CD4-positive, alpha-beta T cell treated with Interleukin-15 for 4 hours (primary cell): Measurements from ENCODE around the gene OR2A12.
"Not testable (repeated sequence)": the region's sequence is repeated elsewhere in the genome, so short reads cannot be mapped to it uniquely, and the experiment has no call there.

Experiments used
- DNase-seq: peaks from one replicate; pipeline ENCODE4 v3.0.0-alpha.2; 2020; ENCODE audit warnings: low spot score

The OR2A12 gene

DNA sequence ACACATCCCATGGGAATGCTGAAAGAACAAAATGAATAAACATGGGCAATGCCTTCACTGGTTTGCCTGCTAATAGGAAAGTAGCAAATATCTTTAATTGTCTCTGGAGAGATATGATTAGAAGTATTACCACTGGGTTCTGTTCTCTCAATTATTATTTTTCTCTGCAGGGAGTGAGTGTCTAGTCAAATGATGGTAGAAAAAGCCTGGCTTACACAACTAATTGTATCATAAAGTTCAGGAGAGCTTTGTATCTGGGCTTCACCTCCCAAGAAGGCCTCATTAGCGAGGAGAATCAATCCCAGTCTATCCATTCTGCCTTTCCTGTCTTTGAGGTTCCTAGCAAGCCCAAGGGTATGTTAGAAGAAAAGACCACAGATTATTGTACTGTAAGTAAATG, 36.8 kb downstream of the OR2A12 start, which contains the start of gene OR2A14:
TSS of gene OR2A14 (plus strand) at position 301 of the 400 bp plus-strand sequence. CDS start 5,937 bp downstream, outside the sequence.
- DNase-seq, result no peak

DNA sequence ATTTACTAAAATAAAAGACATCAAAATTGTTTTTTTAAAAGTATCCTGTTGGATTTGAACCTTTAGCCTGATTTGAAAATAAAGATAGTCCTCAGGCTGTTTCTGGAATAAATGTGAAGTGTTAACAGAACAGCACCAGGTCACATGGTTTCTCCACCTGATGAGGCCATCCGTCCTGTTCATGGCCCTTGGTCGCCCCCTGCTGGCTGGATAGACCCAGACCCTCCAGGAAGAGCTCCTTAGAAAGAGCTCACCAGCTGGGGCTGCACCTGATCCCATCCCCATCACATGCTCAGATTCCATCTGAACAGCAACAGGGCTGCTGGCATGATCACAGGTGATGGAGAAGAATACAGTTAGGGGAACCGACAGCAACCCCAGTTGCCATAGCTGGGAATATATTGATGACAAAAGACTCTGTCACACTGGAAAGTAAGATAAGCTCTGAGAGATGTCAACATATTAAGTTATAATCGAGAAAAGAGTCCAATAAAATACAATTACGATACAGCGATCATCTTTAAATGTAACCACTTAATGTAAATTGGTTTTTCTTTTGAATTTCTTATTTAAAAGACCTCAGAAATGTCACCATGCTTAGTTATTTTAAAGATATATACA, 41.7 kb downstream of the OR2A12 start:
- DNase-seq, result peak; percentile 82

DNA sequence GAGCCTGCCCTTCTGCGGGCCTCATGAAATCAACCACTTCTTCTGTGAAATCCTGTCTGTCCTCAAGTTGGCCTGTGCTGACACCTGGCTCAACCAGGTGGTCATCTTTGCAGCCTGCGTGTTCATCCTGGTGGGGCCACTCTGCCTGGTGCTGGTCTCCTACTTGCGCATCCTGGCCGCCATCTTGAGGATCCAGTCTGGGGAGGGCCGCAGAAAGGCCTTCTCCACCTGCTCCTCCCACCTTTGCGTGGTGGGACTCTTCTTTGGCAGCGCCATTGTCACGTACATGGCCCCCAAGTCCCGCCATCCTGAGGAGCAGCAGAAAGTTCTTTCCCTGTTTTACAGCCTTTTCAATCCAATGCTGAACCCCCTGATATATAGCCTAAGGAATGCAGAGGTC, 43.5 kb downstream of the OR2A12 start:
- not testable (repeated sequence) for DNase-seq

DNA sequence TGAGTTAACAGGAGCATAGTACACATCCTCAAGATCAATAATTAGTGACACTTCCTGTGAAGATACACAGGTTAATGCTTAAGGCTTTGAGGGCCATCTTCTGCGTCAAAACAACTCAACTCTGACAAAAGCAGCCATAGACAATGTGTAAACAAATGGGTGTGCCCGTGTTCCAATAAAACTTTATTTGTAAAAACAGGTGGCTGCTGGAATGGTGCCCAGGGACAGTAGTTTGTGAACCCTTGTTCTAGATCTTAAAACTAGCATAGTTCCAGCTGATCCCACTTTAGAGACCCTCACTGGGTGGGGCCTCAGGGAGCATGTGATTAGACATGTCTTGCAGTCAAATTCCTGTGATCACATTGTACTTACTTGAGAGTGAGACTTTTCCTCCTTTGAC, 44.7 kb downstream of the OR2A12 start:
- DNase-seq, result no peak

DNA sequence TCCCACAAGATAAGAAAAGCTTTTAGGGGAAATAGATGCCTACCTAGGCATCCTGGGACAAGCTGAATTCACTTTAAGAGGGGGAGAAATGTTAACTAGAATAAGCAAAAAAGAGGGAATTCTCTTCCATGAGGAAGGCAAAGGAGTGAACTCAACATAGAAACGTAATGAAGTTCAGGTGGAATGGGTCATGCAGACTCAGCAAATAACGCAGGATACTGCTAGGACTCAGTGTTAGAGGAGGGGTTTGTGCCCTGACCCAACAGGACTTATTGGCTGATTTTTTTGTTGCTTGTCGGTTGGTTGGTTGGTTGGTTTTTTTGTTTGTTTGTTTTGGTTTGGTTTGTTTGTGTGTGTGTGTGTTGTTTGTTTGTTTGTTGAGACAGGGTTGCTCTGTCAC, 46.2 kb downstream of the OR2A12 start:
- no peak for DNase-seq

DNA sequence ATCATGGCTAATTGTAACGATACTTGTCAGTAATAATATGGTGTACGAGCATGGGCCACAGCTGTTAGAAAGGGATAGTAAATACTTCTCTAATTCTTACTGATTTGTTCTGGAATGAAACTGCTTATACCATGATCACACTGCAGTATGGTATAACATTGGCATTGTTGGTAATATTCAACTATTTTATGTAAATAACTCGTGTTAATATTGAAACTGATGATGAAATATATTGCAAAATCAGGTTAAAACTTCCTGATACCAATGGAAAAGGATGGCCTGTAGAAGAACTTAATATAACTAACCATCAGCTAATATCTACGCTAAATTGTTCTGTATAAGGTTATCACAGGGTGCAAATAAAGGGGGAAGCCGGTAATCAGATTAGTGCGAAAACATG, 47.2 kb downstream of the OR2A12 start:
- DNase-seq, result no peak

DNA sequence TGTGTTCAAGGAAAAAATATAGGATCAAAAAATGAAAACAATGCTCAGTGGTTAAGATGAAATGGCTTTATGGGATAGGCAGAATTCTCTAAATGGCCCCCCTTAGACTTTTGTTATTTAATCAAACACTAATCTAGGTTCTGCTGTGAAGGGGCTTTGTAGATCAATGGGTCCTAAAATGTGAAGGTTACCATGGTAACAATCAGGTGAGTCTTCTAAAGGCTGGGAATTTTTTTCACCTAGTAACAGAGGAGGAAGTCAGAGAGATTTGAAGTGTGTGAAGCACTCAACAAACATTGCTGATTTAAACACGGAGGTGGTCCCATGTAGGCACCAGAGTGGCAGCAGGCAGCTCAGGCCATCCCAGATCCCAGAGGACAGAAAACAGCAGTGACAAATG, 48.0 kb downstream of the OR2A12 start:
- no peak for DNase-seq

DNA sequence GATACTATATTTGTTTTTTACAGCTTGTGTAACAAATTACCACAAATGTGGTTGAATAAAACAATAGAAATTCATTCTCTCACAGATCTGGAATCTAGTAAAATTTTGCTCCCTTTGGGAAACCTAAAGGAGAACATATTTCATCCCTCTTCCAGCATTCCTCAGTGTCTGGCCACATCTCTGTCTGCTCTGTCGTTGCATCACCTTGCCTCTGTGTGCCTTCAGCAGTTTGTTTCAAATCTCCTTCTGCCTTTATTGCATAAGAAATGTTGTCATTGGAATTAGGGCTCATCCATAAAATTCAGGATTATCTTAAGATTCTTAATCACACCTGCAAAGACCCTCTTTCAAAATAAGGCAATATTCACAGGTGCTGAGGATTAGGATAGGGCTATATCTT, 51.4 kb downstream of the OR2A12 start:
- no peak for DNase-seq

DNA sequence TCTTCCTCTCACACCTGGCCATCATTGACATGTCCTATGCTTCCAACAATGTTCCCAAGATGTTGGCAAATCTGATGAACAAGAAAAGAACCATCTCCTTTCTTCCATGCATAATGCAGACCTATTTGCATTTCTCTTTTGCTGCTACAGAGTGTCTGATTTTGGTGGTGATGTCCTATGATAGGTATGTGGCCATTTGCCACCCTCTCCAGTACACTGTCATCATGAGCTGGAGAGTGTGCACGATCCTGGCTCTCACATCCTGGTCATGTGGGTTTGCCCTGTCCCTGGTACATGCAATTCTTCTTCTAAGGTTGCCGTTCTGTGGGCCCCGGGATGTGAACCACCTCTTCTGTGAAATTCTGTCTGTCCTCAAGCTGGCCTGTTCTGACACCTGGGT, 56.1 kb downstream of the OR2A12 start:
- no peak for DNase-seq

DNA sequence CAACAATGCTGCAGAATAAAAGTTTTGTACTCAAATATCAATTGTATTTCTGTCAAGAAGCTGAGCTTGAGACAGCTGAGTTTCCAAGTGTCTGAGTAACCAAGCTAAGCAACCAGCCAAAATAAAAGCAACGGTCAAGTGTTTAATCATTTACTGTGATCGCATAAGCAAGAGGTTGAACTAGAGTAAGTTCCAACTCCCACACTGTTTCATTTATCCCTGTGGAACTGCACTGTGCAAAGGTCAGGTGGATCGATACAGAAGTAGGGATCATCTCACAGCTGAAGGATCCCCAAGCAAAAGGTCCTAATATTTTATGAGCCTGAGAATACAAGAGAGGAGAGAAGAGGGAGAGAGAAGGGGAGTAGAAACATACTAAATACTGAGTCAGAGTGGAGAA, 58.3 kb downstream of the OR2A12 start:
- no peak for DNase-seq

DNA sequence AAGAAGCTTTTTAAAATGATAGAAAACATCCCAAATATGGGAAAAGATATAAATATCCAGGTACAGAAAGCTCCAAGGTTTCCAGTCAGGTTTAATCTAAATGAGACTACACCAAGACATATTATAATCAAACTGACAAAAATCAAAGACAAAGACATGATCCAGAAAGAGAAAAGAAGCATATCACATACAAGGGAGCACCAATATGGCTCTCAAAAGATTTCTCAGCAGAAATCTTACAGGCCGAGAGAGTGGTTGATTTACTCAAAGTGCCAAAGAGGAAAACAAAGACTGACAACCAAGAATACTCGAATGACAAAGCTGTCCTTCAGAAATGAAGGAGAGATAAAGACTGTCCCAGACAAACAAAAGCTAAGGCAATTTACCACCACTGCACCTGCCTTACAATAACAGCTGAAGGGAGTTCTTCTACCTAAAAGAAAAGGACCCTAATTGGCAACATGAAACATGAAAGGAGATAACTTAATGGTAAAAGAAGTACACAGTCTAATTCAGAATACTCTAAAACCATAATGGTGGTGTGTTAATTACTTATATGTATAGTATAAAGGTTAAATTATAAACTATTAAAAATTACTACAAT, 62.2 kb downstream of the OR2A12 start:
- DNase-seq, result no peak
